NCI-H2227 treated with DMSO at 0.1 percent for 48 hours (cell line): ENCODE results near the gene DEK.

ENCODE experiments used
- DNase-seq: peaks from one replicate; lab custom pipeline; 2025; lab: John Stamatoyannopoulos, UW

The DEK gene

DNA sequence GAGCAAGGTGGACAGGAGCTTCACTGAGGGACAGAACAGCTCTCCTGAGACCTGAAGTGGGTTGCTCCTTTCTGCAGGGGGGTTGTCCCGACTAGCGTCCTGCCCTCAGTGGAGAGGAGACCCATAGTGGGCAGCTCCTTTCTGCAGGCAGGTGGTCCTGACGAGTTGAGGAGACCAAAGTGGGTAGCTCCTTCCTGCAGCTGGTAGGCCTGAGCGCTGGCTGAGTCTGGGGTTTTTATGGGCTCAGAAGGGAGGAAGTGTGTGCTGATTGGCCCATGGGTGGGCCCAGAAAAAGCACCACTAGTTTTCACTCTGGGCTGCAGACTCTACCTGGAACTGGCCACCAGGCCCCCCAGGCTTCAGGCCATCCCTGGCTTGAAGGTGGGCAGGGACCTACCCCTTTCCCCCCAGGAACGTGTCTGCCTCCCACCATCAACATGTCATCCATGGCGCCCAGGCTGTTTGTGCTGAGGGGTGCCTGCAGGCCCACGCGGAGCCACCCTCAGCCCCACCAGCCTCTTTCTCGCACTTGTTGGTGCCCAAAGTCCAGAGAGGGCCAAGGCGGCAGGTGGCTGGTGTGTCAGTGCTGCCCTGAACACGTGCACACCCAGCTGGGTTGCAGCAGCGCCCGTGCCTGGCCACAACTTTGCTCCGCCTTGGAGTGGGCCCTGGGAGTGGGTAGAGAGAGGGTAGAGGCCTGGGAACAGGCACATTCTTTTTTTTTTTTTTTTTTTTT lies 1.6 kb upstream of the DEK start:
- no peak for DNase-seq

DNA sequence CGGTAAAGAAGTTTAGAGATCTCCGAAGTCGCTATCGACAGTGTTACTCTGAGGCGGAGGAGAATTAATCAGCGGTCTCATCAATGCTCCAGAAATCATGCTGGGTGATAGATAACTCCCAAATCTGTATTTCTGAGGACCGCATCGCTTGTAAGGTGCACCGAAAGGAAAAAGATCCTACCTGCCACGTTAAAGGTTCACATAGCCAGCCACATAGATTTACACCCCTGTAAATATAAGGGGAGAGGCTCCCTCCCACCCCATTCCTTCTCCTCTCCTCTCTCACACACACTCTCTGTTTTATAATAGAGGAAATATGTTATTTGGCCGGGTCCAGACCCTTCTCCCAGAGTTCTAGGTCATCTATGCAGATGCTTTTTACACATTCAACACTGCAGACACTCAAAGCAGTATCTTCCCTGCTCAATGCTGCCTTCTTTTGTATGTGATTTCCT lies 620 bp upstream of the DEK start:
- peak; percentile 64 for DNase-seq

DNA sequence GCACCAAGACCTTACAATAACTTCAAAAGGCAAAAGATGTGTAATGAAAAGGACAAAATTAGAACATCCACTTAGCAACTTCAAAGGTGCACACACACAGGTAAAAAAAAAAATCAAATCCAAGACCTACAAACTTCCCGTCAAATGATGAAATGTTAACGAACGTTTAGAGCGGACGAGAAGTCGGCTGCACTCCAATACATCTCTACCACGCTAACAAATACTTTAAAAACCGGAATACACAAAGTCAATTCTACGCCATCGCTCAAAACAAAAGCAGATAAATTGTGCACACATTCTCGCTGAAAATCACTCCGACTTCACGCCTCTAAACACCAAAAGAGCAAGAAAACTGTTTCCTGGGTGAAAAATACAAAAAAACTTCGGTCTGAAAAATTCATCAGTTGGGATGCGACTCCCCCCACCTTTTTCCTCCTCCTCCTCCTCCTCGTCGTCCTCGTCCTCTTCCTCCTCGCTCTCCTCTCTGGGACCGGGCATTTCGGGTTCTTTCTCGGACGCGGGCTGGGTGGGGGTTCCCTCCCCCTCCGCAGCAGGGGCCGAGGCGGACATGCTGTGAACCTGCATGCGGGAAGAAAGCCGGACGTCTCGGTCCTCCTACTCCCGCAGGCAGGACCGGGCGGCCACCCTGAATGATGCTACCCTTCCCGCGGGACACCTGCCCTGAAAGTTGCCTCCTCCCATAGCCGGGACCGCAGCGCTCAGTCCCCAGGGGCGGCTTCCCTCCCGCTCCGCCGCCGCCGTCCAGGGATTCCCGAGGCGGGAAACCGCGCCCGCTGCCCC lies 712 bp downstream of the DEK start:
- no peak for DNase-seq

DNA sequence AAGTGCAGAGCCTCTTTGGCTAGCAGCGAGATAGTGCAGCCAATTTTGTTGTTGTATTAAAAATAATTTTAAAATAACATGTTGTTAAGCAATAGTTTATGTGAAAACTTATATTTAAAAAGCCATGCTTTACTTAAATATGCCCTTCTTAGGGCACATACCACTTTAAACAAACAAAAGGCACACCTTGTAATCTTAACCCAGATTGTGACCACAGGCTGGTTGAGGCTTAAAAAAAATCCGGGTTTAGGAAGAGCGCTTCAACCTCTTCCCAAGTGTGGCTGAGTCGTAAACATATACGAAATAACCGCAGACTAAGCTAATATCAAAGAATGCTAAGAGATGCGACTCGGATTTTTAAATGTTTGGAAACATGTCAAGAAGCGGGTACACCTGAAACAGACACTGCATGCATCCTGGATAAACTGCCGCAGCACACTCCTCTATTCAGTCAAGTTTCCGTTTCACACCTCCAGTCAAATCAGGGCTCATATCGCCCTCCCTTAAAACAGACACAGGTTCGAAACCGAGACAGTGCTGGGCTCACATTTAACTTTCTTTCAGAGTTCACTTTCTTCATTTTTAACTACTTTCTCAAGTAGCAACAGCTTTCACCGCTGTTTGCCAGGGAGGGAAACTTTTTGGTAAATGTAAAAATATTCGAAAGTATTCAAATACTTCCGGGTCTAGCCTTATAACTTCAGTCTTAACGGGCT lies 1.5 kb downstream of the DEK start:
- peak; percentile 26 for DNase-seq

DNA sequence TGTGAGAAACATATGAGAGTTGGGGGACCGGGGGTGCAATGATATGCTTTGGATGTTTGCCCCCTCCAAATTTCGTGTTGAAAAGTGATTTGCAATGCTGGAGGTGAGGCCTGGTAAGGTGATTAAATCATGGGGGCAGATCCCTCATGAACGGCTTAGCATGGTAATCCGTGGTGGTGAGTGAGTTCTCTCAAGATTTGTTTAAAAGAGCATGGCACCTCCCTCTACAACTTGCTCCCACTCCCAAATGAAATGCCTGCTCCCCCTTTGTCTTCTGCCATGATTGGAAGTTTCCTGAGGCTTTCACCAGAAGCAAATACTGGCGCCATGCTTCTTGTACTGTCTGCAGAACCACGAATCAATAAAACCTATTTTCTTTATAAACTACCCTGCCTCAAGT lies 2.5 kb downstream of the DEK start:
- DNase-seq = no peak

DNA sequence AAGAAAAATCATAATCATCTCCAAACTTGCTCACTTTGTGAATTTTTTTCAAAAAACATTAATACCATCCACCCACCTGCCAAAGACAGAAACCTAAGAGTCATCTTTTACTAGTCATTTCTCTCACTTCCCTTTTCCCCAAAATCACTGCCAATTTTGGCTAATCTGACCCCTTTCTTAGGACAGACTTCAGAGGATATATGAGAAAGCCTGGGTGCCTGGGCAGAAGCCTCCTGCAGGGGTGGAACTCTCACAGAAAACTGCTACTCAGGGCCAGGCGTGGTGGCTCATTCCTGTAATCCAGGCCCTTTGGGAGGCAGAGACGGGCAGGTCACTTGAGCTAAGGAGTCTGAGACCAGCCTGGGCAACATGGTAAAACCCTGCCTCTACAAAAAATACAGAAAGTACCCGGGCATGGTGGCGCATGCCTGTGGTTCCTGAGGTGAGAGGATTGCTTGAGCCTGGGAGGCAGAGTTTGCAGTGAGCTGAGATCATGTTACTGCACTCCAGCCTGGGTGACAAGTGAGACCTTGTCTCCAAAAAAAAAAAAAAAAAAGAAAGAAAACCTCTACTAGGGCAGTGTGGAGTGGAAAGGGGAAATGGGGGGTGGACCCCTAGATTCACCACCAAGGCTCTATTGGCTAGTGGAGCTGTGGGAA lies 3.8 kb downstream of the DEK start:
- DNase-seq = no peak

DNA sequence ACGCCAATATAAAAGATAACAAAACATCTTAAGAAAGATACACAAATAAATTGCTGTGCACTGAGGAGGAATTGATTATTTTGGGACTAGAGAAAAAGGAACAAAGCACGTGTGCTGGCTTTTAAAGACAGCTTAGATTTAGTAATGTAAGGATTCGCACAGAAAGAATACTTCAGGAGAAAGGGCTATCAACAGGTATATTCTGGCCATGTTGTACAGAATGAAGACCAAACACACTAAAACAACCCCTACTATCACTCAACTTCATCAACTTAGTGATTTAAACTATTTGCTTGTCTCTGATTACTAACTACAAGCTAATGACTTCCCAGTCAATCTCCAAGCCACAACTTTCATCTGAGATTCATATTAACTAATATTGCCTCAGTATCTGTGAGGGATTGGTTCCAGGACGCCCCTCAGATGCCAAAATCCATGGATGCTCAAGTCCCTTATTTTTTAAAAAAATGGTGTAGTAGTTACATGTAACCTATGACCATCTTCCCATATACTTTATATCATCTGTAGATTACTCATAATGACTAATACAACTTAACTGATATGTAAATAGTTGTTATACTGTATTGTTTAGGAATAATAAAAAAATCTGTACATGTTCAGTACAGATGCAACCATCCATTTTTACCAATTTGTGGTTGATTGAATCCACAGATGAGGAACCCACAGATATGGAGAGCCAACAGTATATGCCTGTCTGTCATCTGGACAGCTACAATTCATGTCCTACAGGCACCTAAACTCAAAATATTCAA lies 4.5 kb downstream of the DEK start:
- no peak for DNase-seq

DNA sequence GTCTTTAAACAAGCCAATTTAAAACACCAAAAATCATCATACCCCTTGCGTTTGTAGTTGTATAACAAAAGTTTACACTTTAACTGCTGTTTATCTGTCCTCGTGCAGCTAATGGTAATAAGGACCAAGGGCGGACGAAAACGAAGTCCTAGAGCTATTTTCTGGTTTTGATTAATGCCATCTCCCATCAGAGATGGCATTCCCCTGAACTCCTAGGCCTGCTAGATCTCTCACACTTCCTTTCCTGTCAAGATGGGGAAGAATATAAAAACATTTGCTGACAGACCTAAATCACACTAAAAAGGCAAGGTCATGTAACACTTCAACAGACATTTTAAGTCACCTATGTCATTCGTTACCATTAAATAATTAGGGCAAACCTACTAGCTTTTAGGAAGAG lies 9.5 kb downstream of the DEK start:
- DNase-seq = no peak

DNA sequence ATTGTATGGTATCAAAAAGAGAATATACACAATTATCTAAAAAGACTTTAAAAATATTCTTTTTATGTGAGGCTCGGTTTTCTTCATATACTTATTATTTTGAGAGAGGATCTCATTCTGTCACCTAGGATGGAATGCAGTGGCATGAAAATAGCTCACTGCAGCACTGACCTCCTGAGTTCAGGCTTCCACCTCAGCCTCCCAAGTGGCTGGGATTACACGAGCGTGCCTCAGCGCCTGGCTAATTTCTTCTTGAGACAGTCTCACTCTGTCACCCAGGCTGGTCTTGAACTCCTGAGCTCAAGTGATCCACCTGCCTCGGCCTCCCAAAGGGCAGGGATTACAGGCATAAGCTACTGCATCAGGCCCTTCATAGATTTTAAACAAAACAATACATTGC lies 10.7 kb downstream of the DEK start:
- no peak for DNase-seq

DNA sequence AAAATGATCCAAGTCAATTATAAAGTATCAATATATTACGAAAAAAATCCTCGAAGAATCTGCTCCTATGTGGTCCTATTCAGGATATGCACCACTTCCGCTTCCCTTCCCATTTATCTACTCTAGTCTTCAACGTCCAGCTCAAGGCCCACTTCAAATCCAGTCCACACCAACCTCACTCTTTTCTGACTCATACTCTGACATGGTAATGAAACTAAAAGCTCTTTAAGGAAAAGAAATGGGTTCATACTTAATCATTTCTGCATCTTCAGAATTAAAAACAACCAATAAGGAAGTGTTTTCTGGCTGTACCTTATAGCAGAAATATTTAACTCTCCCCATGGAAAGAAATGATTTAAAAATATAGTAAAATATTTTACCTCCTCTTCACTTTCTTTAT lies 15.1 kb downstream of the DEK start:
- DNase-seq = no peak

DNA sequence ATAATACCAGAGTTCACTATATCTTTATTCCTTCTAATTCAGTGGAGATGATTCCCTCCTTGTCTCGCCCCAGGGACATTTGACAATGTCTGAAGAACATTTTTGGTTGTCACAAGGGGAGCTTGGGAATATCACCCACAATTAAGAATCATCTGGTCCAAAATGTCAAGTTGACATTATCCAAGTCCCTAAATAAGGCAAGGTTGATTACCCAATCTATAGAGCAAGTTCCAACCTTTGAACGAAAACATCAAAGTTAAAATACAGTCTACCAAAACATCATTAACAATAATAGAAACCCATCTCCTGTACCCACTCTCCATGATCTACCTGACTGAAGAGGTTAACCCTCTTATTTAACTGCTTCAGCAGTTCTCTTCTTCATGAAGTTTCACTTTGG lies 15.6 kb downstream of the DEK start:
- DNase-seq = no peak

DNA sequence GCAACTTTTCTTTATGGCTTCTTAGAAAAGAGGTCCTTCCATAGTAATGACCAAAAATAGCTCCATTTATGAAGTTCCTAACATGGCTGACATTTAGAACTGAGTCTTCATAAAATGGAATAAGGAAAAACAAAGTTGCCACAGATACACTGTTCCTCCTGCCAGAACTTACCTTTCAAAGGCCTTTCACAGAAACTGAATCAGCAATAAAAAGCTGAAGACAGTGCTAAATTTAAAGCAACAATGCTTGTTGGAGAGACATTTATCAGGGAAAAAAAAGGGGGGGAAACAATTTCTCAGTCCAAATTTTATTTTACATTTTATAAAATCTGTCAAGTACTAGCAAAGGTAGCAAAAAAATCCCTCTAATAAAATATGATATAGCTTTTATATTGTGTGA lies 17.3 kb downstream of the DEK start:
- no peak for DNase-seq

DNA sequence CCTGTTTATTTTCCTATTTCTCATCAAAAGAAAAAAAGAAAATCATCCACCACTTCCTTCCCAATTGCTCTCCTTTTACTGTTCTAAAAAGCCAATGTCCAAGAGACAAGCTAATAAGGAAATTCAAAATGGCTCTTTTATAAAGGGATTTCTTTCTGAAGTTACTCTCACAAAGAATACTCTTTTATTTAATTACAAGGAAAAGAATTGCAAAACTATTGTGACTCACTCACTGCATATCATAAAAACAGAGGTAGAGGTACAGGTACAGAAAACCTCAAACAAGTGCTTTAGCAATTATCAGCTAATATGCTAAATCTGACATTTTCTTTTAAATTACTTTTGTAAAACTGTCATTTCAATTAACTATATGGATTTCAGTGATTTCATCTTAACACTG lies 18.1 kb downstream of the DEK start:
- no peak for DNase-seq

DNA sequence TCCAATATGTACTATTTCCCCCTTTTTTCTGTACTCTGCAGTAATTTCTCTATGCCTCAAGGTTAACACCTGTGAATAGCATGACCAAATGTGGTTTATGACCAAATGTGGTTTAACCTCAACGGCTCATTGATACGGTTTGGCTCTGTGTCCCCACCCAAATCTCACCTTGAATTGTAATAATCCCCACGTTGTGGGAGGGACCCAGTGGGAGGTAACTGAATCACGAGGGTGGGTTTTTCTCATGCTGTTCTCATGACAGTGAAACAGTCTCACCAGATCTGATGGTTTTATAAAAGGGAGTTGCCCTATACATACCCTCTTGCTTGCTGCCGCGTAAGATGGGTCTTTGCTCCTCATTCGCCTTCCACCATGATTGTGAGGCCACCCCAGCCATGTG lies 18.7 kb downstream of the DEK start:
- no peak for DNase-seq

DNA sequence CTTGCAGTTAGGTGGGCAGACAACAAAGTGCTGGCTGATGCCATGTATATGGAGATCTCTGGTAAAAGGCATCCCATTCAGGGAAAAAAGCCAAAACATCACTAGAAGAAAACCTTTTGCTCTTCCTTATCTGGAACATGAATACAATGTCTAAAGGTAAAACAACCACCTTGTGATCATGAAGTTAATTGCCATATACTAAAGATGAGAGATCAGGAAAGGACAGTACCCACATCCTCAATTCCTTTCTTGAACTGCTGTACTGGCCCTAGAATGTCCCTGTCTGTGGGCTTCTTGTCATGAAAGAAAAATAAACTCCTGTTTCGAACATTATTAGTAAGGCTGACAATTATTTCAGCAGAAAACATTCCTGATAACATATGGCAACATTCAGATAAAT lies 19.3 kb downstream of the DEK start:
- DNase-seq = no peak

DNA sequence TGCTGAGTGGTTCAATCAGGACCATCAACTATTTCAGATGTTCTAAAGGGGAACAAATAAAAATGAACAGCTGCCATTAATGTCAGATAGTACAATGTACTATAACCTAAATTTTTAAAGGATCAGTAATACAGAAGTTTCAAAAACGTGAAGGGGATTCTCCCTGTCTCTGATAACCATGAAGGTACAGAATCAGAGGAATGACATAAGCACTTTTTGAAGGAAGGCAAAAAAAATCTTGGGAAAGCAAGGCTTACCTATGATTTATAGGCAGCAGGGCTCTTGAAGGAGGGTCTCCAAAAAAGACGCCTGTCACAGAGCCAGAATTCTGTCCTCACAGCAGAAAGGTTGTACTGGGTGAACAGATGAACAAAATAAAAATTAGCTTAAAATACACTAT lies 20.1 kb downstream of the DEK start:
- no peak for DNase-seq

DNA sequence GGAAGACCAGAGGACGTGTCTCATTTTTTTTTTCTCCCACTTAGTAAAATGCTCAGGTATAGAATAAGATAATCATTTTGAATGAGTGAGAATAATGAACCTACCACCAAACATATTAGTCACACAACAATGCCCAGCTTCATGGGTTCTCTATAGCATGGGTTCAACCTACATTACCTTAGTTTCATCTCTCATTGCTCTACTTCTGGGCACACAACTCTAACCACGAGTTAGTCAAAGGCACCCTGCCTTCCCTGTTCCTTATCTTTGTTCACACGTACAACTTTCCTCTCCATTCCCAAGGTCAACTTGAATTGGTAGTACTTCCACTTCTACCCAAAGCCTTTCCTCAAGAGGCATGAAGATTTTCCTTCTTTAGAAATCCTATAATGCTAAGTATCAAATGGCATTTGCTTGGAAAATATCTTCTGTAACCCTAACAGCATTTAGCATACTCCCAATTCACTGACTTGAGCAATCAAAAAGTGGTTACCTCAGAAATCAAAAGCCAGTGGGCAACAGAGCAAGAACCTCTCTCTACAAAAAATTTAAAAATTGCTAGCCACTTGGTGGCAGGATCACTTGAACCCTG lies 20.9 kb downstream of the DEK start:
- no peak for DNase-seq

DNA sequence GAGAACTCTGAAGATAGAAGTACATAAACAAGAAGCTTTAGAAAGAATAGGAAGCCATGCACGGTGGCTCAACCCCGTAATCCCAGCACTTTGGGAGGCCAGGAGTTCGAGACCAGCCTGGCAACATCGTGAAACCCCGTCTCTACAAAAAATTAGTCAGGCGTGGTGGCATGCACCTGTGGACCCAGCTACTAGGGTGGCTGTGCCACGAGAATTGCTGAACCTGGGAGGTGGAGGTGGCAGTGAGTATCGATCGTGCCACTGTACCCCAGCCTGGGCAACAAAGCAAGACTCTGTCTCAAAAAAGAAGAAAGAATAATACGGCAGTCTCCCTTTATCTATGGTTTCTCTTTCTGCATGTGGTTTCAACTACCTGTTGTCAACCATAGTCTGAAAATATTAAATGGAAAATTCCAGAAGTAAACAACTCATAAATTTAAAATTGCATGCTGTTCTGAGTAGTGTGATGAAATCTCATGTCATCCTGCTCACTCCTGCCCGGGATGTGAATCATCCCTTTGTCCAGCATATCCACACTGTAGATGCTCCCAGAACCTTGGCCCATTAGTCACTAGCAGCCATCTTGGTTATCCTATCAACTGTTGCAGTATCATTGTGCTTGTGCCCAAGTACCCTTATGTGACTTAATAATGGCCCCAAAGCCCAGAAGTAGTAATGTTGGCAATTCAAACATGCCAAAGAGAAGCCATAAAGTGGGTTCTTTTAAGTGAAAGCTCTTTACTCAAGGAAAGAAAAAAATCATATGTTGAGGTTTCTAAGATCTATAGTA lies 22.1 kb downstream of the DEK start:
- no peak for DNase-seq

DNA sequence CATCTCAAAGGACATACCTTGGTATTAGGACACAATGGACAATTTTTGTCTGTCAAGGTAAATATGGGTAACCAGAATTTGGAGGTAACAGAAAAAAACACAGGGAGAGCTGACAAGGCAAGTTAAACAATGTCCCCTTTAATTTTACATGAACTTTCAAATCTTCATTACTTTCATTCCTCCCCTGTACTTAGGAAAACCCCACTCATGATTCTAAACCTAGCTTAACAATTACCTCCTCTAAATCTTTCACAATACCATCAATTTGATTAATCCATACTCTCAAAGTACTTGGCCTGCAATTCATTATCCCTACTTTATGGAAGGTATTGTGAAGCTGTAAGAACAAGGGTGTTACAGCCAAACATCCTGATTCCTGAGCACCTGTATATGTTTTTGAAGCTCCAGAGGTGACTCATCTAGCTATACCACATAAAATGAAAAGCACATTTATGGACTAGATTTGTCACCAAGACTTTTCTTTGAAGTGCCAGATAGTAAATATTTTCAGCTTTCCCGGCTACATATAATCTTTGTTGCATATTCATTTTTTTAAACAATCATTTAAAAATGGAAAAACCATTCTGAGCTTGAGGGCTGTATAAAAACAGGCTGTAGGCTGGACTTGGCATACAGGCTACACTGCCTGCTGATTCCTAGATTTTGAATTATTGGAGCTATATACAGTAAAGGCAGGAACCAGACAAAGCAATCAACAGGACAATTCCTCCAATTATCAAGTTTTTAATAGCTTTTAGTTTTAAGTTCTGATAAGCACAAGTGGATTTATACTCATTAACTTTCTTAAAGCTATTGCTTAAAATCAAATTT lies 22.9 kb downstream of the DEK start:
- DNase-seq = no peak

DNA sequence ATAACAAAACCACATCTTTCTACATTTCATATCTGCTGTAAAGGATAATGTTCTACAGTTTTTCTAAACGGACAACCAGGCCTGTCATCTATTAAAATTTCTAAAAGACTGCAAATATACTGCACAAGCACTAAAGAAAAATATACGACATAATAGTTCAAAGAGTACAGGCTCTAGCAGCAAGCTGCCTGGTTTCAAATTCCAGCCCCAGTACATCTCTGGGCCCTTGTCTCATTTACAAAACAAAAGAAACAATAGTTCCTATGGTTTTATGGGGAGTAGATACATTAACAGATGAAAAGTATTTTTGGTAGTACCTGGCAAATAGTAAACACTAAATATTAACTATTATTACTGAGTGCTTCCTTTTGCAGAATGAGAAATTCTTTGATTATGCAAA lies 24.1 kb downstream of the DEK start:
- no peak for DNase-seq
